OCI-LY7 (cell line): ENCODE data around the gene AGBL4. TPM values are rescaled to one million over a fixed set of nuclear protein-coding genes. Genes with fewer than 3 reads are reported as not detected.

Experiments used
- BruUV-seq: library from RNA; stranded (reverse); fragments of 400-500 nt; replicated peaks from 2 replicates; lab custom pipeline; 2021; lab: Mats Ljungman, UMichigan
- CTCF ChIA-PET: fragments of 300-600 bp; sonication (Branson Sonifier 250); formaldehyde crosslinking; loops from one replicate; lab custom pipeline; 2022; ENCODE audit warnings: antibody characterized with exemption; ENCODE audit not compliant: unreplicated experiment; lab: Charles Lee
- POLR2A ChIA-PET: fragments of 300-600 bp; sonication (Branson Sonifier 250); formaldehyde crosslinking; loops from one replicate; lab custom pipeline; 2022; ENCODE audit warnings: antibody characterized with exemption; lab: Charles Lee
- DNase-seq: peaks from one replicate; pipeline ENCODE4 v3.0.0-alpha.2; 2015; ENCODE audit warnings: low spot score
- H2AFZ ChIP-seq: fragments of 200-600 bp; sonication (generic), shearing (Covaris generic); 2 replicates; pipeline ENCODE4 v1.6.1; 2014; ENCODE audit warnings: mild to moderate bottlenecking, antibody characterized with exemption, low read length, moderate library complexity
- H3K27ac ChIP-seq: fragments of 200-600 bp; sonication (generic); 2 replicates; pipeline ENCODE4 v1.5.1; 2014; ENCODE audit warnings: mixed run types, low read depth, mild to moderate bottlenecking, moderate library complexity, low read length, inconsistent platforms; ENCODE audit not compliant: poor library complexity, severe bottlenecking
- H3K36me3 ChIP-seq: fragments of 200-600 bp; sonication (generic); 2 replicates; pipeline ENCODE4 v1.6.1; 2014; ENCODE audit warnings: mild to moderate bottlenecking, antibody characterized with exemption, low read length, moderate library complexity, mixed read lengths; ENCODE audit not compliant: insufficient read depth
- H3K4me1 ChIP-seq: fragments of 200-600 bp; sonication (generic); 2 replicates; pipeline ENCODE4 v1.5.1; 2014; ENCODE audit warnings: mild to moderate bottlenecking, low read length; ENCODE audit not compliant: insufficient read depth, poor library complexity, severe bottlenecking
- H3K4me2 ChIP-seq: fragments of 200-600 bp; sonication (generic); 2 replicates; pipeline ENCODE4 v1.6.1; 2014; ENCODE audit warnings: mild to moderate bottlenecking, low read length
- H3K4me3 ChIP-seq: fragments of 200-600 bp; sonication (generic); 2 replicates; pipeline ENCODE4 v1.5.1; 2014; ENCODE audit warnings: mild to moderate bottlenecking, low read depth, low read length; ENCODE audit not compliant: poor library complexity, severe bottlenecking
- H3K79me2 ChIP-seq: fragments of 200-600 bp; sonication (generic); 2 replicates; pipeline ENCODE4 v1.6.1; 2016; ENCODE audit warnings: low read depth, mild to moderate bottlenecking, low read length, moderate library complexity, mixed read lengths; ENCODE audit not compliant: insufficient read depth
- H3K9me2 ChIP-seq: fragments of 200-600 bp; sonication (generic); 2 replicates; pipeline ENCODE4 v1.6.1; 2016; ENCODE audit warnings: mild to moderate bottlenecking, low read length, mixed read lengths; ENCODE audit not compliant: insufficient read depth
- H3K9me3 ChIP-seq: fragments of 200-600 bp; sonication (generic); 2 replicates; pipeline ENCODE4 v1.6.1; 2014; ENCODE audit warnings: mild to moderate bottlenecking, mixed run types, low read length, mixed read lengths
- H4K20me1 ChIP-seq: fragments of 200-600 bp; sonication (generic); 2 replicates; pipeline ENCODE4 v1.6.1; 2014; ENCODE audit warnings: mild to moderate bottlenecking, antibody characterized with exemption, low read length, moderate library complexity, mixed read lengths; ENCODE audit not compliant: insufficient read depth
- CTCF ChIP-seq: fragments of 200-600 bp; sonication (generic); conservative IDR thresholded peaks from 2 replicates; pipeline ENCODE4 v1.5.1; 2014; ENCODE audit warnings: mild to moderate bottlenecking, antibody characterized with exemption, low read length, moderate library complexity, mixed read lengths
- EZH2phosphoT487 ChIP-seq: fragments of 200-600 bp; sonication (generic); IDR thresholded peaks from 2 replicates; pipeline ENCODE4 v1.6.1; 2018; ENCODE audit warnings: low read depth, borderline replicate concordance, mild to moderate bottlenecking, mixed run types, antibody characterized with exemption, low read length, moderate library complexity, mixed read lengths
- intact Hi-C: fragments of 100-400 bp; cut with micrococcal nuclease; formaldehyde crosslinking; loops from one replicate; pipeline ENCODE4 v1.10.0; 2022; ENCODE audit not compliant: unreplicated experiment
- total RNA-seq, 2 experiments: library from RNA; depleted of rRNA in 1 of 2; stranded (reverse); fragments of >200 nt in 1 of 2; shearing (Covaris generic) in 1 of 2; gene quantifications; 2 replicates each; pipeline ENCODE4 v1.2.3, GENCODE V29; 2014 to 2022

Gene AGBL4
- total RNA-seq, 2 experiments from 2014 or later, result not detected

- Histone ChIP-seq H3K9me3 (no peaks in the 10 kb centered on the region), H3K4me3 (no peak overlapping the region), H3K27ac (no peak overlapping the region), H3K36me3 (no peaks in the 10 kb centered on the region), H3K4me1 (no peaks in the 10 kb centered on the region), H4K20me1 (no peaks in the 10 kb centered on the region), H3K4me2 (no peak overlapping the region), H3K9me2 (no peaks in the 10 kb centered on the region), H3K79me2 (no peaks in the 10 kb centered on the region), H2AFZ (no peak overlapping the region)
- DNase-seq, result no peak
- CTCF ChIA-PET, result no interaction called here
- TF ChIP-seq EZH2phosphoT487 (no peak), CTCF (no peak)
- POLR2A ChIA-PET, result interaction anchor here (0.6 kb wide), 1 partner anchor 712 kb away, joined by 4 read pairs; no protein-coding TSS in a partner anchor
- BruUV-seq, result no TSS peak
- intact Hi-C loops, result no loop called here
Measured at GRCh38 chr1:48743480-48743879, 1280.3 kb downstream of the AGBL4 start.

GRCh38 chr1:48741380-48741779 lies 1282.4 kb downstream of the AGBL4 start:
- DNase-seq, result no peak
- CTCF ChIA-PET, result no interaction called here
- H3K4me3 ChIP-seq, result no peak overlapping the region
- no peak overlapping the region for H2AFZ ChIP-seq
- no peaks in the 10 kb centered on the region for H3K79me2 ChIP-seq
- no peaks in the 10 kb centered on the region for H3K36me3 ChIP-seq
- POLR2A ChIA-PET, result no interaction called here
- H3K4me1 ChIP-seq, result no peaks in the 10 kb centered on the region
- no peak overlapping the region for H3K4me2 ChIP-seq
- no peaks in the 10 kb centered on the region for H4K20me1 ChIP-seq
- TF ChIP-seq EZH2phosphoT487 (no peak), CTCF (no peak)
- intact Hi-C loops, result no loop called here
- H3K27ac ChIP-seq, result no peak overlapping the region
- H3K9me2 ChIP-seq, result no peaks in the 10 kb centered on the region
- BruUV-seq, result no TSS peak
- H3K9me3 ChIP-seq, result no peaks in the 10 kb centered on the region

- Histone ChIP-seq H4K20me1 (no peaks in the 10 kb centered on the region), H3K9me3 (no peaks in the 10 kb centered on the region), H3K4me1 (no peaks in the 10 kb centered on the region), H3K4me2 (no peak overlapping the region), H3K27ac (no peak overlapping the region), H3K4me3 (no peak overlapping the region), H3K9me2 (no peaks in the 10 kb centered on the region), H3K36me3 (no peaks in the 10 kb centered on the region), H3K79me2 (no peaks in the 10 kb centered on the region), H2AFZ (no peak overlapping the region)
- TF ChIP-seq CTCF, result no peak
- no peak for TF ChIP-seq EZH2phosphoT487
- no peak for DNase-seq
- ChIA-PET CTCF (no interaction called here), POLR2A (no interaction called here)
- BruUV-seq, result no TSS peak
- intact Hi-C loops, result no loop called here
Measured at GRCh38 chr1:48740621-48741020, 1283.1 kb downstream of the AGBL4 start.
